Suprapubic skin (tissue), 4 donors: ENCODE data around the gene MYO5A.
"Not testable (repeated sequence)": the region's sequence is repeated elsewhere in the genome, so short reads cannot be mapped to it uniquely, and the experiment has no call there.

ENCODE experiments used
- POLR2A ChIP-seq, 2 donors: fragments of 450-650 bp; IDR thresholded peaks; one replicate each; pipeline ENCODE4 v1.6.1; 2017; ENCODE audit warnings: antibody characterized with exemption in 2 of 2, mild to moderate bottlenecking in 2 of 2, moderate library complexity in 2 of 2
- POLR2AphosphoS5 ChIP-seq, 3 donors: sonication (generic); formaldehyde crosslinking; IDR thresholded peaks; one replicate each; pipeline ENCODE4 v1.6.1; 2017; ENCODE audit warnings: antibody characterized with exemption in 3 of 3
- TF ChIP-seq, protein P1 (sequence below), 2 donors: fragments of 200-600 bp in 1 of 2; fragments of 450-650 bp in 1 of 2; sonication (generic) in 1 of 2; IDR thresholded peaks; one replicate each; pipeline ENCODE4 v1.5.1; 2016 to 2019; ENCODE audit warnings: antibody characterized with exemption in 2 of 2, mild to moderate bottlenecking in 1 of 2, moderate library complexity in 1 of 2

DNA sequence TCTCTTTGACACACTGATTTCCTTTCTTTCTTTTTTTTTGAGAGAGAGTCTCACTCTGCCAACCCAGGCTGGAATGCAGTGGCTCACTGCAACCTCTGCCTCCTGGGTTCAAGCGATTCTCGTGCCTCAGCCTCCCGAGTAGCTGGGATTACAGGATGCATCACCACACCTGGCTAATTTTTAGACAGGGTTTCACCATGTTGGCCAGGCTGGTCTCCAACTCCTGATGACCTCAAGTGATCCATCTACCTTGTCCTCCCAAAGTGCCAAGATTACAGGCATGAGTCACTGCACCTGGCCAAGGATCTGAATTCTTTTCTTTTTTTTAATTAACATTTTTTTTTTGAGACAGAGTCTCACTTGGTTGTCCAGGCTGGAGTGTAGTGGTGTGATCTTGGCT lies 45.9 kb upstream of the MYO5A start:
- TF ChIP-seq, protein P1, sequence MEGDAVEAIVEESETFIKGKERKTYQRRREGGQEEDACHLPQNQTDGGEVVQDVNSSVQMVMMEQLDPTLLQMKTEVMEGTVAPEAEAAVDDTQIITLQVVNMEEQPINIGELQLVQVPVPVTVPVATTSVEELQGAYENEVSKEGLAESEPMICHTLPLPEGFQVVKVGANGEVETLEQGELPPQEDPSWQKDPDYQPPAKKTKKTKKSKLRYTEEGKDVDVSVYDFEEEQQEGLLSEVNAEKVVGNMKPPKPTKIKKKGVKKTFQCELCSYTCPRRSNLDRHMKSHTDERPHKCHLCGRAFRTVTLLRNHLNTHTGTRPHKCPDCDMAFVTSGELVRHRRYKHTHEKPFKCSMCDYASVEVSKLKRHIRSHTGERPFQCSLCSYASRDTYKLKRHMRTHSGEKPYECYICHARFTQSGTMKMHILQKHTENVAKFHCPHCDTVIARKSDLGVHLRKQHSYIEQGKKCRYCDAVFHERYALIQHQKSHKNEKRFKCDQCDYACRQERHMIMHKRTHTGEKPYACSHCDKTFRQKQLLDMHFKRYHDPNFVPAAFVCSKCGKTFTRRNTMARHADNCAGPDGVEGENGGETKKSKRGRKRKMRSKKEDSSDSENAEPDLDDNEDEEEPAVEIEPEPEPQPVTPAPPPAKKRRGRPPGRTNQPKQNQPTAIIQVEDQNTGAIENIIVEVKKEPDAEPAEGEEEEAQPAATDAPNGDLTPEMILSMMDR (IDR thresholded peaks at IDR 0.05): not testable (repeated sequence)
- not testable (repeated sequence) for TF ChIP-seq POLR2AphosphoS5, POLR2A (IDR thresholded peaks at IDR 0.05)
